ENCODE measurements around the gene PEX14. TPM values are rescaled to one million over a fixed set of nuclear protein-coding genes. Genes with fewer than 3 reads are reported as not detected.

PEX14 gene
- total RNA-seq, 4 donors from 2014 or later = 10.1 to 22.7 (median 15.1) TPM

DNA sequence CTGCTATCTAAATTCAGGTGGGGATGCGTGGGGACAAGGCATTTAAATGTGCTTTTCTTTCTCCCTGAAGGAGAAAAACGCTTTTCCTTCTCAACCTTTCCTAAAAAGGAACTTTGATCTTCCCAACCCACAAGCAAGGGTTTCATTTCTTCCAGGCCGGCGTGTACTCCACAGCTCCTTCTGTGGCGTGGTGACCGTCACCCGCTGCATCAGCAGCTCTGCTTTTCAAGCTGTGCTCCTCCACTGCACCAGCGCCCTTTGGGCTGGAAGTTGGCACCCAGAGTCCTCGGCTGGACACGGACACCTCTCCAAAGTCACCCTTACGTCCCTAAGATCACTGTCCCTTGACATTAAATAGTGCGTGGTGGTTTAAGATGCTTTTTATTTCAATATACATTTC lies 54.3 kb downstream of the PEX14 start:
- 83 to 90% methylated on average over 2 to 7 of the region's 12 CpGs for WGBS, 2 donors (ENCODE audit: low coverage in 1 of 2)
- no peaks in the 10 kb centered on the region for H3K27me3 ChIP-seq
- no peaks in the 10 kb centered on the region for H3K9me3 ChIP-seq
- peaks cover 0 to 41% (median 25%) of the 10 kb centered on the region in 3 donors for H3K4me1 ChIP-seq
- H3K36me3 ChIP-seq = no peaks in the 10 kb centered on the region
- H3K27ac ChIP-seq = peak overlapping the region in 3 of 4 donors; percentile 77 to 86 (median 78)
- TF ChIP-seq POLR2AphosphoS5 (IDR thresholded peaks at IDR 0.05) = no peak
- ATAC-seq = no peak
- H3K4me3 ChIP-seq = no peak overlapping the region

DNA sequence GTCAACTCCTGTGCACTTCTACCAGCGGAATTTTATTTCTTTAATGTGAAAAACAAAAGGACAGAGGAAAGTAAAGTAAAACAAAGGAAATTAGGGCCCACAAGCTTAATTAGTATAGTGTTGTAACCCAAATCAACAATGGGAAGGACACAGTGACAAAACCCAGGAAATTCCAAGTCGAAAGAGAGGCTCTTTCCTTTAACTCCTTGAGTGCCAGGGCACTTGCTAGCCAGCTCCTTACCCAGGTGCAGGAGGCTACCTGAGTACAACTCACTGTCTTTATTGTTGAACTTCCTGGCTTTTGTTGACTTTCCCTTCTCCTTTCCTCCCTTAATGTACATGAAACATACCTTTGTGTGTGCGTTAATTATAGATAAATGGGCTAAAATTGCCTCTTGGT lies 55.0 kb downstream of the PEX14 start:
- Histone ChIP-seq H3K4me1 (peaks cover 0 to 41% (median 25%) of the 10 kb centered on the region in 3 donors), H3K27ac (peak overlapping the region in 2 of 4 donors; percentile 77 to 86), H3K9me3 (no peaks in the 10 kb centered on the region), H3K36me3 (no peaks in the 10 kb centered on the region), H3K27me3 (no peaks in the 10 kb centered on the region), H3K4me3 (no peak overlapping the region)
- 39 to 56% methylated on average over 3 of the region's 3 CpGs for WGBS, 2 donors (ENCODE audit: low coverage in 1 of 2)
- no peak for ATAC-seq
- TF ChIP-seq POLR2AphosphoS5 (IDR thresholded peaks at IDR 0.05) = no peak
- TF ChIP-seq POLR2A (IDR thresholded peaks at IDR 0.05) = no peak
- TF ChIP-seq, protein P1, sequence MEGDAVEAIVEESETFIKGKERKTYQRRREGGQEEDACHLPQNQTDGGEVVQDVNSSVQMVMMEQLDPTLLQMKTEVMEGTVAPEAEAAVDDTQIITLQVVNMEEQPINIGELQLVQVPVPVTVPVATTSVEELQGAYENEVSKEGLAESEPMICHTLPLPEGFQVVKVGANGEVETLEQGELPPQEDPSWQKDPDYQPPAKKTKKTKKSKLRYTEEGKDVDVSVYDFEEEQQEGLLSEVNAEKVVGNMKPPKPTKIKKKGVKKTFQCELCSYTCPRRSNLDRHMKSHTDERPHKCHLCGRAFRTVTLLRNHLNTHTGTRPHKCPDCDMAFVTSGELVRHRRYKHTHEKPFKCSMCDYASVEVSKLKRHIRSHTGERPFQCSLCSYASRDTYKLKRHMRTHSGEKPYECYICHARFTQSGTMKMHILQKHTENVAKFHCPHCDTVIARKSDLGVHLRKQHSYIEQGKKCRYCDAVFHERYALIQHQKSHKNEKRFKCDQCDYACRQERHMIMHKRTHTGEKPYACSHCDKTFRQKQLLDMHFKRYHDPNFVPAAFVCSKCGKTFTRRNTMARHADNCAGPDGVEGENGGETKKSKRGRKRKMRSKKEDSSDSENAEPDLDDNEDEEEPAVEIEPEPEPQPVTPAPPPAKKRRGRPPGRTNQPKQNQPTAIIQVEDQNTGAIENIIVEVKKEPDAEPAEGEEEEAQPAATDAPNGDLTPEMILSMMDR (IDR thresholded peaks at IDR 0.05) = no peak
- no peak for TF ChIP-seq EP300 (IDR thresholded peaks at IDR 0.05)

DNA sequence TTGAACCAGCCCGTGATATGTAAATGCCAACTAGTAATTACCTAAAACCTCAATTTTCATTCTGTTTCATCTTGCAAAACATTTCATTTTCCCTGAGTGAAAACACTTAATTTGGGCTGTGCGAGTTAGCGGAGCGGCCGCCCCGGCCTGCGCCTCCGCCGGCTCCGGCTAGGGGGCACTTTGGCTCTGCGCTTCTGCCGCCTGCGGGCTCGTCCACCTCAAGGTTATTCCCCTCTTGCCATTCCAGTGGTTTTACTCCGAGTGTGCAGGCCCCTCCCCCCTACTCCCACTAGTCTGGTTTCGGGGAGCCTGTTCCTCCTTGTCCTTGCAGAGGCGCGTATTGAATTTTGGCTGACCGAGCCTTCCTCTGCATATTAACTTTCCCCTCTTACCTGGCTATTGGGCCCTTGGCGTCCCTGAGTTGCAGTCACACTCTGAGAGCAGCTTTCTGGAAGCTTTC lies 55.6 kb downstream of the PEX14 start:
- H3K27ac ChIP-seq = peak overlapping the region in 3 of 4 donors; percentile 59 to 86 (median 77)
- ATAC-seq = no peak
- H3K4me3 ChIP-seq = no peak overlapping the region

DNA sequence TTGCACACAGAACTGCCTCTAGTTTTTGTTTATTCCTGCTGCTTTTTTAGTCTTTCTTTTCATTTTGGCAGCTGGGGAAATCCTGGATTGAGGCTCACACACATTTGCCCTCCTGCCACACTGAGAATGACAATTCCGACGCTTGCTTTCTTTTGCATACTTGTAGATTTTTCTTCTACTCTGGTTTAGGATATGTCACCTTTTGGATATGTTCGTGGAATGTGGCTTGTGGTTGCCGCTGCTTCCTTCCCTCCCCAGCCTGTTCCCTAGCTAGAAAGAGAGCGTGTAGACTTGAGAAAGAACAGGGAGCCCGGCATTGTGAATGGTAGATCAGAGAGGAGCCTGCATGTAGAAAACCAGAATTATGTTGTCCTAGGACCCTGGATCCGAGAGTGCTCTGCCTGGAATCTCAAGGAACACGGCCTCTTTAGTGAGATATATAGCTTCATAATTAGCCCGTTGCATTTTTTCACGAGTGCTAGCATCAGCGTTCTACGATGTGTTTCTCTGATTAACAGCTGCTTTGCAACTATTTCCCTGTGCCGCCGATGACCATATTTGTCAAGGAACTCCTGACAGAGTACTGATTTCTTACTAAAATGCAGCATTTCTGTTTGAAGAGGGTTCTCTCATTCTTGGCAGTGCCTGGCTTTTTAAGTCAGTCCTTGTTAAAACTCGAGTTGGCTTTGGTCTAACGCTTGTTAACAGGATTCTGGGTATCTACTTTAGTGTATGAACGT lies 56.2 kb downstream of the PEX14 start:
- no peak for TF ChIP-seq POLR2A (IDR thresholded peaks at IDR 0.05)
- no peak for TF ChIP-seq POLR2AphosphoS5 (IDR thresholded peaks at IDR 0.05)
- no peak for TF ChIP-seq EP300 (IDR thresholded peaks at IDR 0.05)
- TF ChIP-seq, protein P1 (IDR thresholded peaks at IDR 0.05) = no peak
- Histone ChIP-seq H3K27me3 (no peaks in the 10 kb centered on the region), H3K36me3 (peaks cover 0 to 2% of the 10 kb centered on the region in 2 donors), H3K9me3 (no peaks in the 10 kb centered on the region), H3K4me3 (no peak overlapping the region), H3K4me1 (peaks cover 0 to 41% (median 25%) of the 10 kb centered on the region in 3 donors), H3K27ac (peak overlapping the region in 3 of 4 donors; percentile 59 to 86 (median 77))
- 34 to 52% methylated on average over 11 to 17 of the region's 17 CpGs for WGBS, 2 donors (ENCODE audit: low coverage in 1 of 2)
- no peak for ATAC-seq

More for the DNA sequence above, 55.6 kb downstream of the PEX14 start:
- Histone ChIP-seq H3K36me3 (no peaks in the 10 kb centered on the region), H3K9me3 (no peaks in the 10 kb centered on the region), H3K4me1 (peaks cover 0 to 41% (median 25%) of the 10 kb centered on the region in 3 donors), H3K27me3 (no peaks in the 10 kb centered on the region)
- no peak for TF ChIP-seq POLR2A (IDR thresholded peaks at IDR 0.05)
- TF ChIP-seq, protein P1 (IDR thresholded peaks at IDR 0.05) = peak; percentile 74 to 92 (median 79)
- WGBS, 2 donors (ENCODE audit: low coverage in 1 of 2) = 26 to 37% methylated on average over 5 to 15 of the region's 20 CpGs

DNA sequence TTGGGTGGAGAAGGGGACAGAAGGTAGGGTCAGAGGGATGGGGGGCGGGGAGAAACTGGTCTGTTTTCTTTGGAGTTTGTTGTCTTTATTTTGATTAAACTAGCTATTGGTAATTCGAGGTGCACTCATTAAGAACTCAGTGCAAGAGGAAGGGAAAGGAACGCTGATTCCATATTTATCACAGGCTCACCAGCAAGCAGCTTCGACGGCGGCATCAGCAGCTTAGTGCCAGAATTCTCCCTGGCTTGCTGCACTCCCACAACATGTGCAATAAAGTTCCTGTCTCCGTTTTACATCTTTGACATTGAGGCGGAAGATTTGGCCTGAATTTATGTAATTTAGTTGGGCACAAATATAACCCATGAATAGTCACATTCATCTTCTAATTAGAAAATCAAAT lies 57.6 kb downstream of the PEX14 start:
- TF ChIP-seq POLR2A (IDR thresholded peaks at IDR 0.05) = no peak
- TF ChIP-seq, protein P1 (IDR thresholded peaks at IDR 0.05) = no peak
- TF ChIP-seq EP300 (IDR thresholded peaks at IDR 0.05) = no peak
- no peak for TF ChIP-seq POLR2AphosphoS5 (IDR thresholded peaks at IDR 0.05)
- Histone ChIP-seq H3K27ac (no peak overlapping the region), H3K4me1 (peaks cover 0 to 41% (median 25%) of the 10 kb centered on the region in 3 donors), H3K9me3 (no peaks in the 10 kb centered on the region), H3K36me3 (peaks cover 0 to 16% of the 10 kb centered on the region in 2 donors), H3K27me3 (no peaks in the 10 kb centered on the region), H3K4me3 (no peak overlapping the region)
- 78 to 83% methylated on average over 2 to 8 of the region's 8 CpGs for WGBS, 2 donors (ENCODE audit: low coverage in 1 of 2)
- ATAC-seq = no peak

All from gastroesophageal sphincter (tissue), 4 donors.